ENCODE results near the gene LRRC61.

LRRC61 gene

DNA sequence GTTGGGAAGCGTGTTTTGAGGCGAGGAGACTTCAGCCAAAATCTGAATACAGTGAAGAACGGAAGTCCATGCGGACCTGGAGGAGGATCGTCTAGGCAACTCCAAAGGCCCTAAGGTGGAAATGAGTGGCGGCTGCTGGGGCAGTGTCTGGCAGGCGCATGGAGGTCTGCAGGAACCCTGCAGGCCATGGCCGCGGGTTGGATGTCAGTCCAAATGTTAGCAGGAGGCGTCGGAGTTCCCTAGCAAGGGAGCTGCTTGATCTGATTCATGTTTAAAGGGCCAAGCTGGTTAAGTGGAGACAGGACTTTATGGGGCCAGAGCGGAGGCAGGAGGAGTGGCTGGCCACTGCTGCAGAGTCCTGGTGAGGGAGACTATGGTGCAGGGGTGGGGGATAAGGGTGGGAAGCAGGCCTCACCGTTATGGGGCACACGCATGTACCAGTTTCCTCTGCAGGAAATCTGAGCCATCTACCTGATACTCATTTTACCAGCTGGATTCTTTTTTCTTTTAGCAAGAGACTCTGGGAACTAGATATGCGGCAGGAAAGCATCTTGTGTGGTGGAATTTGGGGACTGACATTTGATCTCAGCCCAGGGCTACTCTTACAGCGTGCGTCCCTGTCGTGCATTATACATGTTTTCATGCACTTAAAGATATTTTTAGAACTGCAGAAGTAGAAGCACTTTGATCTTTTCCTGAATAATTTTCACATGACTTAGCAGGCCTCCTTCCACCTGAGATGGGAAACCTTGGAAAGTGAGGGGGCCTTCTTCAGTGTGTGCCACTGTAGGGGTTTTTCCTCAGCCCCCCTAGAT lies 38.9 kb downstream of the LRRC61 start:
- ATAC-seq: no peak; the same call in 2 of the 3 replicates

GRCh38 chr7:150363370-150363769 lies 40.2 kb downstream of the LRRC61 start:
- peak; percentile 18; the same call in 2 of the 3 replicates for ATAC-seq

More for the DNA sequence above, 38.9 kb downstream of the LRRC61 start:
- no peak for TF ChIP-seq TOX (CRISPR knock-in tag; IDR thresholded peaks at IDR 0.05; ENCODE audit: borderline replicate concordance)
- no peak for TF ChIP-seq ESRRG (CRISPR knock-in tag; IDR thresholded peaks at IDR 0.05)
- TF ChIP-seq SNAI2 (CRISPR knock-in tag; IDR thresholded peaks at IDR 0.05): no peak
- no peak for TF ChIP-seq ZNF8 (CRISPR knock-in tag; IDR thresholded peaks at IDR 0.05)
- TF ChIP-seq ZC3H10 (CRISPR knock-in tag; IDR thresholded peaks at IDR 0.05): no peak
- no peak for TF ChIP-seq CSDC2 (CRISPR knock-in tag; IDR thresholded peaks at IDR 0.05)
- no peak for TF ChIP-seq ARNTL (CRISPR knock-in tag; IDR thresholded peaks at IDR 0.05; ENCODE audit: borderline replicate concordance, low read depth)
- TF ChIP-seq GLIS3 (CRISPR knock-in tag; IDR thresholded peaks at IDR 0.05): no peak
- TF ChIP-seq OSR1 (CRISPR knock-in tag; IDR thresholded peaks at IDR 0.05): no peak
- TF ChIP-seq, protein P1, sequence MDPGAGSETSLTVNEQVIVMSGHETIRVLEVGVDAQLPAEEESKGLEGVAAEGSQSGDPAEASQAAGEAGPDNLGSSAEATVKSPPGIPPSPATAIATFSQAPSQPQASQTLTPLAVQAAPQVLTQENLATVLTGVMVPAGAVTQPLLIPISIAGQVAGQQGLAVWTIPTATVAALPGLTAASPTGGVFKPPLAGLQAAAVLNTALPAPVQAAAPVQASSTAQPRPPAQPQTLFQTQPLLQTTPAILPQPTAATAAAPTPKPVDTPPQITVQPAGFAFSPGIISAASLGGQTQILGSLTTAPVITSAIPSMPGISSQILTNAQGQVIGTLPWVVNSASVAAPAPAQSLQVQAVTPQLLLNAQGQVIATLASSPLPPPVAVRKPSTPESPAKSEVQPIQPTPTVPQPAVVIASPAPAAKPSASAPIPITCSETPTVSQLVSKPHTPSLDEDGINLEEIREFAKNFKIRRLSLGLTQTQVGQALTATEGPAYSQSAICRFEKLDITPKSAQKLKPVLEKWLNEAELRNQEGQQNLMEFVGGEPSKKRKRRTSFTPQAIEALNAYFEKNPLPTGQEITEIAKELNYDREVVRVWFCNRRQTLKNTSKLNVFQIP (CRISPR knock-in tag; IDR thresholded peaks at IDR 0.05; ENCODE audit: borderline replicate concordance, low read depth): no peak
- TF ChIP-seq ZFP30 (CRISPR knock-in tag; IDR thresholded peaks at IDR 0.05): no peak
- no peak for TF ChIP-seq PPARA (CRISPR knock-in tag; IDR thresholded peaks at IDR 0.05; ENCODE audit: borderline replicate concordance)

GRCh38 chr7:150363872-150364271 lies 40.7 kb downstream of the LRRC61 start:
- TF ChIP-seq, protein P2, sequence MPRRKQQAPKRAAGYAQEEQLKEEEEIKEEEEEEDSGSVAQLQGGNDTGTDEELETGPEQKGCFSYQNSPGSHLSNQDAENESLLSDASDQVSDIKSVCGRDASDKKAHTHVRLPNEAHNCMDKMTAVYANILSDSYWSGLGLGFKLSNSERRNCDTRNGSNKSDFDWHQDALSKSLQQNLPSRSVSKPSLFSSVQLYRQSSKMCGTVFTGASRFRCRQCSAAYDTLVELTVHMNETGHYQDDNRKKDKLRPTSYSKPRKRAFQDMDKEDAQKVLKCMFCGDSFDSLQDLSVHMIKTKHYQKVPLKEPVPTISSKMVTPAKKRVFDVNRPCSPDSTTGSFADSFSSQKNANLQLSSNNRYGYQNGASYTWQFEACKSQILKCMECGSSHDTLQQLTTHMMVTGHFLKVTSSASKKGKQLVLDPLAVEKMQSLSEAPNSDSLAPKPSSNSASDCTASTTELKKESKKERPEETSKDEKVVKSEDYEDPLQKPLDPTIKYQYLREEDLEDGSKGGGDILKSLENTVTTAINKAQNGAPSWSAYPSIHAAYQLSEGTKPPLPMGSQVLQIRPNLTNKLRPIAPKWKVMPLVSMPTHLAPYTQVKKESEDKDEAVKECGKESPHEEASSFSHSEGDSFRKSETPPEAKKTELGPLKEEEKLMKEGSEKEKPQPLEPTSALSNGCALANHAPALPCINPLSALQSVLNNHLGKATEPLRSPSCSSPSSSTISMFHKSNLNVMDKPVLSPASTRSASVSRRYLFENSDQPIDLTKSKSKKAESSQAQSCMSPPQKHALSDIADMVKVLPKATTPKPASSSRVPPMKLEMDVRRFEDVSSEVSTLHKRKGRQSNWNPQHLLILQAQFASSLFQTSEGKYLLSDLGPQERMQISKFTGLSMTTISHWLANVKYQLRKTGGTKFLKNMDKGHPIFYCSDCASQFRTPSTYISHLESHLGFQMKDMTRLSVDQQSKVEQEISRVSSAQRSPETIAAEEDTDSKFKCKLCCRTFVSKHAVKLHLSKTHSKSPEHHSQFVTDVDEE (CRISPR knock-in tag; IDR thresholded peaks at IDR 0.05): no peak
- TF ChIP-seq ZNF565 (CRISPR knock-in tag; conservative IDR thresholded peaks at IDR 0.05; ENCODE audit: low read depth): no peak
- no peak for TF ChIP-seq CSDC2 (CRISPR knock-in tag; IDR thresholded peaks at IDR 0.05)
- TF ChIP-seq ZC3H10 (CRISPR knock-in tag; IDR thresholded peaks at IDR 0.05): no peak
- no peak for TF ChIP-seq PPARA (CRISPR knock-in tag; IDR thresholded peaks at IDR 0.05; ENCODE audit: borderline replicate concordance)
- TF ChIP-seq BACH2 (CRISPR knock-in tag; IDR thresholded peaks at IDR 0.05; ENCODE audit: borderline replicate concordance): no peak
- TF ChIP-seq, protein P3, sequence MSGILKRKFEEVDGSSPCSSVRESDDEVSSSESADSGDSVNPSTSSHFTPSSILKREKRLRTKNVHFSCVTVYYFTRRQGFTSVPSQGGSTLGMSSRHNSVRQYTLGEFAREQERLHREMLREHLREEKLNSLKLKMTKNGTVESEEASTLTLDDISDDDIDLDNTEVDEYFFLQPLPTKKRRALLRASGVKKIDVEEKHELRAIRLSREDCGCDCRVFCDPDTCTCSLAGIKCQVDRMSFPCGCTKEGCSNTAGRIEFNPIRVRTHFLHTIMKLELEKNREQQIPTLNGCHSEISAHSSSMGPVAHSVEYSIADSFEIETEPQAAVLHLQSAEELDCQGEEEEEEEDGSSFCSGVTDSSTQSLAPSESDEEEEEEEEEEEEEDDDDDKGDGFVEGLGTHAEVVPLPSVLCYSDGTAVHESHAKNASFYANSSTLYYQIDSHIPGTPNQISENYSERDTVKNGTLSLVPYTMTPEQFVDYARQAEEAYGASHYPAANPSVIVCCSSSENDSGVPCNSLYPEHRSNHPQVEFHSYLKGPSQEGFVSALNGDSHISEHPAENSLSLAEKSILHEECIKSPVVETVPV (CRISPR knock-in tag; IDR thresholded peaks at IDR 0.05): no peak
- no peak for ATAC-seq

More at GRCh38 chr7:150363370-150363769, 40.2 kb downstream of the LRRC61 start:
- TF ChIP-seq TOX (CRISPR knock-in tag; IDR thresholded peaks at IDR 0.05; ENCODE audit: borderline replicate concordance): no peak
- TF ChIP-seq GLIS3 (CRISPR knock-in tag; IDR thresholded peaks at IDR 0.05): no peak
- TF ChIP-seq PPARA (CRISPR knock-in tag; IDR thresholded peaks at IDR 0.05; ENCODE audit: borderline replicate concordance): no peak
- TF ChIP-seq ESRRG (CRISPR knock-in tag; IDR thresholded peaks at IDR 0.05): no peak
- TF ChIP-seq, protein P4, sequence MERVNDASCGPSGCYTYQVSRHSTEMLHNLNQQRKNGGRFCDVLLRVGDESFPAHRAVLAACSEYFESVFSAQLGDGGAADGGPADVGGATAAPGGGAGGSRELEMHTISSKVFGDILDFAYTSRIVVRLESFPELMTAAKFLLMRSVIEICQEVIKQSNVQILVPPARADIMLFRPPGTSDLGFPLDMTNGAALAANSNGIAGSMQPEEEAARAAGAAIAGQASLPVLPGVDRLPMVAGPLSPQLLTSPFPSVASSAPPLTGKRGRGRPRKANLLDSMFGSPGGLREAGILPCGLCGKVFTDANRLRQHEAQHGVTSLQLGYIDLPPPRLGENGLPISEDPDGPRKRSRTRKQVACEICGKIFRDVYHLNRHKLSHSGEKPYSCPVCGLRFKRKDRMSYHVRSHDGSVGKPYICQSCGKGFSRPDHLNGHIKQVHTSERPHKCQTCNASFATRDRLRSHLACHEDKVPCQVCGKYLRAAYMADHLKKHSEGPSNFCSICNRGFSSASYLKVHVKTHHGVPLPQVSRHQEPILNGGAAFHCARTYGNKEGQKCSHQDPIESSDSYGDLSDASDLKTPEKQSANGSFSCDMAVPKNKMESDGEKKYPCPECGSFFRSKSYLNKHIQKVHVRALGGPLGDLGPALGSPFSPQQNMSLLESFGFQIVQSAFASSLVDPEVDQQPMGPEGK (CRISPR knock-in tag; IDR thresholded peaks at IDR 0.05; ENCODE audit: borderline replicate concordance): no peak

DNA sequence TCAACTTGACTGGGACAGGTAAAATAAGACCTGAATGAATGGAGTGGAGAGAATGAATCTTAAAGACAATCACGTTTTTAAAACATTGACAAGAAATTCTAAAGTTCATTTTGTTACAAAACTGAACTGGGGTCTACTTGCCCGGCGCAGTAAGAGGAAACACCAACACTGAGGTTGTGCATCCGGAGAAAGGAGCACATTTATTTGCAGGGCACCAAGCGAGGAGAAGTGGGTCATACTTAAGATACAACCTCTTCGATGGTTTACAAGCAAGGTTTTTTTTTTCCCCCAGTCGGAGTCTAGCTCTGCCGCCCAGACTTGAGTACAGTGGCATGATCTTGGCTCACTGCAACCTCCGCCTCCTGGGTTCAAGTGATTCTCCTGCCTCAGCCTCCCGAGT lies 42.0 kb downstream of the LRRC61 start:
- no peak for ATAC-seq
- TF ChIP-seq, protein P1 (CRISPR knock-in tag; IDR thresholded peaks at IDR 0.05; ENCODE audit: borderline replicate concordance, low read depth): no peak
- TF ChIP-seq, protein P3 (CRISPR knock-in tag; IDR thresholded peaks at IDR 0.05): no peak
- TF ChIP-seq, protein P5, sequence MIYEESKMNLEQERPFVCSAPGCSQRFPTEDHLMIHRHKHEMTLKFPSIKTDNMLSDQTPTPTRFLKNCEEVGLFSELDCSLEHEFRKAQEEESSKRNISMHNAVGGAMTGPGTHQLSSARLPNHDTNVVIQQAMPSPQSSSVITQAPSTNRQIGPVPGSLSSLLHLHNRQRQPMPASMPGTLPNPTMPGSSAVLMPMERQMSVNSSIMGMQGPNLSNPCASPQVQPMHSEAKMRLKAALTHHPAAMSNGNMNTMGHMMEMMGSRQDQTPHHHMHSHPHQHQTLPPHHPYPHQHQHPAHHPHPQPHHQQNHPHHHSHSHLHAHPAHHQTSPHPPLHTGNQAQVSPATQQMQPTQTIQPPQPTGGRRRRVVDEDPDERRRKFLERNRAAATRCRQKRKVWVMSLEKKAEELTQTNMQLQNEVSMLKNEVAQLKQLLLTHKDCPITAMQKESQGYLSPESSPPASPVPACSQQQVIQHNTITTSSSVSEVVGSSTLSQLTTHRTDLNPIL (CRISPR knock-in tag; IDR thresholded peaks at IDR 0.05; ENCODE audit: low read depth): no peak
- TF ChIP-seq ESRRG (CRISPR knock-in tag; IDR thresholded peaks at IDR 0.05) (no peak), TCF4 (CRISPR knock-in tag; IDR thresholded peaks at IDR 0.05; ENCODE audit: borderline replicate concordance) (no peak)
- TF ChIP-seq, protein P4 (CRISPR knock-in tag; IDR thresholded peaks at IDR 0.05; ENCODE audit: borderline replicate concordance): no peak
